Stomach (tissue), 9 donors: ENCODE results near the gene ABL1. TPM values are rescaled to one million over a fixed set of nuclear protein-coding genes. Genes with fewer than 3 reads are reported as not detected.

Experiments used
- DNase-seq, 2 donors: peaks; one replicate each; pipeline versions ENCODE4 v3.0.0 to v3.0.0-alpha.2; 2013 to 2019
- H3K27ac ChIP-seq, 5 donors: fragments of 200-600 bp in 4 of 5; sonication (generic) in 4 of 5; one replicate each; pipeline ENCODE4 v1.5.1; 2013 to 2019; ENCODE audit warnings: mild to moderate bottlenecking in 1 of 5, moderate library complexity in 1 of 5
- H3K27me3 ChIP-seq, 3 donors: fragments of 200-600 bp; sonication (generic); one replicate each; pipeline ENCODE4 v1.5.1; 2017 to 2019; ENCODE audit warnings: mixed run types in 1 of 3
- H3K36me3 ChIP-seq, 4 donors: fragments of 200-600 bp; sonication (generic); 1 replicate in 3 of 4; 2 replicates in 1 of 4; pipeline ENCODE4 v1.5.1; 2016 to 2019
- H3K4me1 ChIP-seq, 4 donors: fragments of 200-600 bp; sonication (generic); one replicate each; pipeline ENCODE4 v1.5.1; 2016 to 2019
- H3K4me3 ChIP-seq, 4 donors: fragments of 200-600 bp; sonication (generic) in 3 of 4; one replicate each; pipeline ENCODE4 v1.5.1; 2016 to 2019; ENCODE audit warnings: mild to moderate bottlenecking in 1 of 4
- H3K9me3 ChIP-seq, 4 donors: fragments of 200-600 bp; sonication (generic); one replicate each; pipeline ENCODE4 v1.5.1; 2016 to 2019
- CTCF ChIP-seq, 7 experiments: fragments of 450-650 bp in 4 of 7; fragments of 200-600 bp in 3 of 7; sonication (generic) in 3 of 7; IDR thresholded peaks; one replicate each; pipeline ENCODE4 v1.5.1; 2016 to 2019; ENCODE audit warnings: antibody characterized with exemption in 7 of 7, control low read depth in 2 of 7, mild to moderate bottlenecking in 1 of 7
- EP300 ChIP-seq: sonication (generic); formaldehyde crosslinking; IDR thresholded peaks from one replicate; pipeline ENCODE4 v1.6.1; 2017; ENCODE audit warnings: antibody characterized with exemption
- POLR2A ChIP-seq, 4 donors: fragments of 450-650 bp; IDR thresholded peaks; one replicate each; pipeline ENCODE4 v1.6.1; 2016; ENCODE audit warnings: antibody characterized with exemption in 4 of 4, control low read depth in 2 of 4, mild to moderate bottlenecking in 1 of 4, moderate library complexity in 1 of 4
- POLR2AphosphoS5 ChIP-seq, 3 donors: sonication (generic); formaldehyde crosslinking; IDR thresholded peaks; one replicate each; pipeline ENCODE4 v1.6.1; 2016; ENCODE audit warnings: antibody characterized with exemption in 3 of 3
- WGBS, 5 donors: extraction: QIAGEN DNeasy Blood & Tissue Kit in 3 of 5; methylation state at CpG; one replicate each; pipeline versions ENCODE4 v1.1.5 to v1.1.7; 2013 to 2018; 5-methylcytosine and 5-hydroxymethylcytosine counted together
- intact Hi-C: fragments of 100-400 bp; cut with DNase I; formaldehyde crosslinking; loops from one replicate; pipeline ENCODE4 v1.15.1; 2023; ENCODE audit warnings: low total_unique reads
- polyA plus RNA-seq, 3 donors: library from polyadenylated mRNA; stranded (reverse); fragments of 200-250 nt; gene quantifications; one replicate each; pipeline ENCODE4 v1.2.3, GENCODE V29; 2013
- total RNA-seq, 5 donors: library from RNA; depleted of rRNA; stranded (reverse); fragments of >200 nt; gene quantifications; one replicate each; pipeline versions ENCODE4 v1.1.0 to v1.2.3, GENCODE V29; 2014 to 2016
- donor health status: healthy with polysubstance abuse.
- donor health status: Bipolar disorder and iron deficiency.
- donor health status: healthy.

The ABL1 gene
- total and polyA plus RNA-seq, 8 donors, result 19.0 to 95.9 (median 43.8) TPM

- WGBS, 5 donors, result 32 to 56% (median 39%) methylated on average over 11 to 15 of the region's 15 CpGs
- H3K4me3 ChIP-seq, result no peak overlapping the region
These were observed 38.0 kb downstream of the ABL1 start for GRCh38 chr9:130872912-130873503.

GRCh38 chr9:130873966-130874365 lies 38.9 kb downstream of the ABL1 start:
- no peaks in the 10 kb centered on the region for H3K9me3 ChIP-seq
- peak overlapping the region in 3 of 5 donors; percentile 60 to 79 (median 63) for H3K27ac ChIP-seq
- H3K36me3 ChIP-seq, result peaks cover 62 to 96% (median 90%) of the 10 kb centered on the region in 4 donors
- intact Hi-C loops, result no loop called here
- H3K4me1 ChIP-seq, result peaks cover 23 to 60% (median 49%) of the 10 kb centered on the region in 4 donors
- no peak for TF ChIP-seq CTCF (IDR thresholded peaks at IDR 0.05)
- no peak for TF ChIP-seq POLR2AphosphoS5 (IDR thresholded peaks at IDR 0.05)
- no peak for TF ChIP-seq EP300
- TF ChIP-seq POLR2A (IDR thresholded peaks at IDR 0.05), result no peak
- no peak overlapping the region for H3K4me3 ChIP-seq
- whole genome bisulfite sequencing, 5 donors, result 69 to 90% (median 78%) methylated on average over 8 of the region's 8 CpGs
- no peaks in the 10 kb centered on the region for H3K27me3 ChIP-seq
- no peak for DNase-seq

More at GRCh38 chr9:130872912-130873503, 38.0 kb downstream of the ABL1 start:
- no peaks in the 10 kb centered on the region for H3K9me3 ChIP-seq
- DNase-seq, result peak; percentile 41 to 89
- intact Hi-C loops, result no loop called here
- H3K36me3 ChIP-seq, result peaks cover 52 to 94% (median 80%) of the 10 kb centered on the region in 4 donors
- no peak for TF ChIP-seq POLR2A (IDR thresholded peaks at IDR 0.05)
- TF ChIP-seq POLR2AphosphoS5 (IDR thresholded peaks at IDR 0.05), result peak; percentile 31 to 65 (median 42)
- peak in 1 of 7 experiments; percentile 7 for TF ChIP-seq CTCF (IDR thresholded peaks at IDR 0.05)
- peak; percentile 6 for TF ChIP-seq EP300
- H3K4me1 ChIP-seq, result peaks cover 27 to 70% (median 56%) of the 10 kb centered on the region in 4 donors
- peak overlapping the region; percentile 48 to 79 (median 60) for H3K27ac ChIP-seq
- no peaks in the 10 kb centered on the region for H3K27me3 ChIP-seq

GRCh38 chr9:130874783-130875182 lies 39.7 kb downstream of the ABL1 start:
- WGBS, 5 donors, result 86 to 96% (median 89%) methylated on average over 5 of the region's 5 CpGs
- Histone ChIP-seq H3K4me1 (peaks cover 14 to 52% (median 41%) of the 10 kb centered on the region in 4 donors), H3K27me3 (no peaks in the 10 kb centered on the region), H3K9me3 (no peaks in the 10 kb centered on the region), H3K36me3 (peaks cover 70 to 98% (median 94%) of the 10 kb centered on the region in 4 donors), H3K4me3 (no peak overlapping the region), H3K27ac (peak overlapping the region in 2 of 5 donors; percentile 8 to 79)
- TF ChIP-seq POLR2AphosphoS5 (IDR thresholded peaks at IDR 0.05), result no peak
- TF ChIP-seq EP300, result no peak
- intact Hi-C loops, result no loop called here
- DNase-seq, result no peak

- no peak overlapping the region for H3K4me3 ChIP-seq
- no peak for TF ChIP-seq POLR2A (IDR thresholded peaks at IDR 0.05)
- TF ChIP-seq EP300, result no peak
- no peak for TF ChIP-seq CTCF (IDR thresholded peaks at IDR 0.05)
- TF ChIP-seq POLR2AphosphoS5 (IDR thresholded peaks at IDR 0.05), result no peak
- peaks cover 87 to 100% (median 98%) of the 10 kb centered on the region in 4 donors for H3K36me3 ChIP-seq
- H3K27me3 ChIP-seq, result no peaks in the 10 kb centered on the region
- H3K9me3 ChIP-seq, result no peaks in the 10 kb centered on the region
- H3K27ac ChIP-seq, result peak overlapping the region in 1 of 5 donors; percentile 21
- WGBS, 5 donors, result 91 to 98% (median 95%) methylated on average over 6 of the region's 6 CpGs
- intact Hi-C loops, result no loop called here
- no peak for DNase-seq
- peaks cover 12 to 27% (median 23%) of the 10 kb centered on the region in 4 donors for H3K4me1 ChIP-seq
These were observed 42.2 kb downstream of the ABL1 start for GRCh38 chr9:130877300-130877699.

- intact Hi-C loops, result no loop called here
- no peak for TF ChIP-seq CTCF (IDR thresholded peaks at IDR 0.05)
- no peak for TF ChIP-seq EP300
- no peak for TF ChIP-seq POLR2A (IDR thresholded peaks at IDR 0.05)
- TF ChIP-seq POLR2AphosphoS5 (IDR thresholded peaks at IDR 0.05), result no peak
- Histone ChIP-seq H3K4me3 (no peak overlapping the region), H3K4me1 (peaks cover 2 to 17% (median 13%) of the 10 kb centered on the region in 4 donors), H3K36me3 (peaks cover 87 to 100% (median 98%) of the 10 kb centered on the region in 4 donors), H3K9me3 (no peaks in the 10 kb centered on the region), H3K27ac (no peak overlapping the region), H3K27me3 (no peaks in the 10 kb centered on the region)
- WGBS, 5 donors, result 77 to 91% (median 86%) methylated on average over 6 of the region's 6 CpGs
- DNase-seq, result no peak
These were observed 43.2 kb downstream of the ABL1 start for GRCh38 chr9:130878295-130878694.
